B cell (primary cell): ENCODE data around the gene PAQR3. TPM values are rescaled to one million over a fixed set of nuclear protein-coding genes. Genes with fewer than 3 reads are reported as not detected.

ENCODE experiments used
- ATAC-seq: fragments of 200-7000 bp; cut with Tn5 transposase; one replicate; pipeline ENCODE4 v1.10.0; 2021; ENCODE audit warnings: low read depth, mild to moderate bottlenecking, moderate number of reproducible peaks, moderate library complexity
- CTCF ChIA-PET: fragments of 350-600 bp; sonication (Branson Sonifier 250); formaldehyde crosslinking; loops from one replicate; lab custom pipeline; 2021; ENCODE audit warnings: antibody characterized with exemption, inconsistent platforms; lab: Charles Lee
- POLR2A ChIA-PET: fragments of 350-600 bp; sonication (Branson Sonifier 250); formaldehyde crosslinking; loops from one replicate; lab custom pipeline; 2021; ENCODE audit warnings: antibody characterized with exemption; lab: Charles Lee
- DNase-seq: peaks from one replicate; pipeline ENCODE4 v3.0.0; 2013
- H2AFZ ChIP-seq: 2 replicates; pipeline ENCODE4 v1.6.1; 2012; ENCODE audit warnings: mild to moderate bottlenecking, low read depth, low read length; ENCODE audit not compliant: insufficient read depth, poor library complexity, severe bottlenecking
- H3K27ac ChIP-seq, 2 donors: 1 replicate in 1 of 2; 2 replicates in 1 of 2; pipeline ENCODE4 v1.5.1; 2012 to 2013; ENCODE audit warnings: low read length in 2 of 2, mild to moderate bottlenecking in 2 of 2, moderate library complexity in 1 of 2
- H3K27me3 ChIP-seq, 4 experiments: fragments of 200-600 bp in 1 of 4; sonication (generic) in 1 of 4; replicated peaks in 1 of 4; 1 replicate in 2 of 4; 2 replicates in 2 of 4; pipeline versions ENCODE4 v1.6.1 to v1.7.0; 2013 to 2016; ENCODE audit warnings: low read length in 3 of 4, mild to moderate bottlenecking in 2 of 4, mixed read lengths in 1 of 4, moderate library complexity in 1 of 4; ENCODE audit not compliant: insufficient read depth in 4 of 4, control insufficient read depth in 3 of 4; ENCODE audit errors: control extremely low read depth in 1 of 4
- H3K36me3 ChIP-seq, 2 experiments: replicated peaks in 1 of 2; 1 replicate in 1 of 2; 2 replicates in 1 of 2; pipeline versions ENCODE4 v1.6.1 to v1.7.1; 2013; ENCODE audit warnings: low read length in 1 of 2; ENCODE audit not compliant: insufficient read depth in 2 of 2, control insufficient read depth in 1 of 2; ENCODE audit errors: control extremely low read depth in 1 of 2, extremely low read depth in 1 of 2
- H3K4me1 ChIP-seq, 2 donors: fragments of 200-600 bp in 1 of 2; sonication (generic) in 1 of 2; 1 replicate in 1 of 2; 2 replicates in 1 of 2; pipeline versions ENCODE4 v1.5.1 to v1.6.1; 2013 to 2017; ENCODE audit warnings: low read length in 2 of 2; ENCODE audit not compliant: control insufficient read depth in 2 of 2, insufficient read depth in 2 of 2
- H3K4me2 ChIP-seq: replicated peaks from 2 replicates; pipeline ENCODE3; 2012; ENCODE audit warnings: mild to moderate bottlenecking, low read depth, low read length; ENCODE audit not compliant: poor library complexity, severe bottlenecking
- H3K4me3 ChIP-seq, 5 experiments: fragments of 200-600 bp in 1 of 5; sonication (generic) in 1 of 5; 1 replicate in 3 of 5; 2 replicates in 2 of 5; pipeline versions ENCODE4 v1.5.1 to v1.7.0; 2011 to 2016; ENCODE audit warnings: low read length in 4 of 5, mild to moderate bottlenecking in 4 of 5, low read depth in 2 of 5, control low read depth in 1 of 5, moderate library complexity in 1 of 5; ENCODE audit not compliant: insufficient read depth in 1 of 5; ENCODE audit errors: control extremely low read depth in 1 of 5, extremely low read depth in 1 of 5
- H3K79me2 ChIP-seq: fragments of 200-600 bp; sonication (generic); one replicate; pipeline ENCODE4 v1.6.0; 2016; ENCODE audit warnings: low read length; ENCODE audit not compliant: control insufficient read depth, insufficient read depth
- H3K9ac ChIP-seq: fragments of 200-600 bp; sonication (generic); 2 replicates; pipeline ENCODE4 v1.6.1; 2017; ENCODE audit warnings: mild to moderate bottlenecking, low read length, moderate library complexity
- H3K9me3 ChIP-seq, 3 donors: one replicate each; pipeline versions ENCODE4 v1.6.1 to v1.7.1; 2013; ENCODE audit warnings: low read length in 2 of 3; ENCODE audit not compliant: control insufficient read depth in 2 of 3, insufficient read depth in 1 of 3; ENCODE audit errors: control extremely low read depth in 1 of 3
- H4K20me1 ChIP-seq: 2 replicates; pipeline ENCODE4 v1.6.0; 2012; ENCODE audit warnings: mild to moderate bottlenecking, low read length; ENCODE audit not compliant: insufficient read depth, control insufficient read depth, poor library complexity, severe bottlenecking
- H3K27ac Mint-ChIP-seq: one replicate; pipeline ENCODE4 v1.8.0; 2021; ENCODE audit warnings: mixed read lengths
- H3K27me3 Mint-ChIP-seq: one replicate; pipeline ENCODE4 v1.8.0; 2021; ENCODE audit warnings: mixed read lengths
- H3K4me1 Mint-ChIP-seq: one replicate; pipeline ENCODE4 v1.8.0; 2021; ENCODE audit warnings: mixed read lengths
- H3K4me3 Mint-ChIP-seq: one replicate; pipeline ENCODE4 v1.8.0; 2021; ENCODE audit warnings: mixed read lengths
- H3K9me3 Mint-ChIP-seq: one replicate; pipeline ENCODE4 v1.8.0; 2022; ENCODE audit warnings: mixed read lengths; ENCODE audit not compliant: insufficient read depth
- EZH2 ChIP-seq: IDR thresholded peaks from 2 replicates; pipeline ENCODE4 v1.6.1; 2012; ENCODE audit warnings: borderline replicate concordance, low read depth, mild to moderate bottlenecking, moderate library complexity, low read length; ENCODE audit not compliant: insufficient read depth, poor library complexity, severe bottlenecking
- WGBS: methylation state at CpG from one replicate; pipeline ENCODE4 v1.1.5; 2013; ENCODE audit warnings: missing lambda C conversion rate; ENCODE audit not compliant: insufficient coverage; 5-methylcytosine and 5-hydroxymethylcytosine counted together
- intact Hi-C: fragments of 100-400 bp; cut with micrococcal nuclease; formaldehyde crosslinking; loops from one replicate; pipeline ENCODE4 v1.10.0; 2022
- polyA plus RNA-seq: library from polyadenylated mRNA; depleted of rRNA; stranded (reverse); fragments of >200 nt; gene quantifications from 2 replicates; pipeline ENCODE4 v1.2.3, GENCODE V29; 2012
- total RNA-seq, 2 donors: library from RNA; stranded (reverse); fragments of 120-200 nt in 1 of 2; gene quantifications; 1 replicate in 1 of 2; 2 replicates in 1 of 2; pipeline versions ENCODE4 v1.2.3 to v1.2.4, GENCODE V29; 2013 to 2022
- TF ChIP-seq, protein P1 (sequence below): fragments of 200-600 bp; IDR thresholded peaks from one replicate; pipeline ENCODE4 v1.8.0; 2022; ENCODE audit warnings: antibody characterized with exemption, mild to moderate bottlenecking

PAQR3 gene
- total and polyA plus RNA-seq, 2 donors (not counting 1 experiment from before 2014, with no cell fraction given): 5.3 to 12.6 TPM

DNA sequence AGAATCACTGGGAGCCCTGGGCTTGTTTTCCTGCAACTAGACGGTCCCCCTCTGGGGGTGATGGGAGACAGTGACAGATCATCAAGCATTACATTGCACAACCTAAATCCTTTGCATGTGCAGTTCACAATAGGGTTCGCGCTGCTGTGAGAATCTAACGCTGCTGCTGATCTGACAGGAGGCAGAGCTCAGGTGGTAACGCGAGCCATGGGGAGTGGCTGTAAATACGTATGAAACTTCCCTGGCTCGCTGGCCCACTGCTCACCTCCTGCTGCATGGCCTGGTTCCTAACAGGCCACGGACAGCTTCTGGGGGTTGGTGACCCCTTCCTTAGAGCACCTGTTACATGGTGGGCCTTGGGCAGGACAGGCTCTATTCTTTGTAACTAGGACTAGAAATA, 10.4 kb downstream of the PAQR3 start:
- H3K9ac ChIP-seq: no peak overlapping the region
- no peak overlapping the region for H3K4me3 ChIP-seq
- no peaks in the 10 kb centered on the region for H4K20me1 ChIP-seq
- 99% methylated on average over 8 of the region's 9 CpGs for WGBS
- no peaks in the 10 kb centered on the region for H3K79me2 ChIP-seq
- DNase-seq: no peak
- no peaks in the 10 kb centered on the region for H3K27me3 ChIP-seq
- no peaks in the 10 kb centered on the region for H3K9me3 ChIP-seq
- Mint-ChIP-seq H3K27me3 (no peaks in the 10 kb centered on the region), H3K9me3 (no peaks in the 10 kb centered on the region), H3K27ac (no peak overlapping the region), H3K4me1 (peaks cover 2% of the 10 kb centered on the region), H3K4me3 (no peak overlapping the region)
- H3K27ac ChIP-seq: no peak overlapping the region
- H3K36me3 ChIP-seq: peaks cover 4 to 30% of the 10 kb centered on the region in 2 experiments
- no peaks in the 10 kb centered on the region for H3K4me1 ChIP-seq
- TF ChIP-seq, protein P1, sequence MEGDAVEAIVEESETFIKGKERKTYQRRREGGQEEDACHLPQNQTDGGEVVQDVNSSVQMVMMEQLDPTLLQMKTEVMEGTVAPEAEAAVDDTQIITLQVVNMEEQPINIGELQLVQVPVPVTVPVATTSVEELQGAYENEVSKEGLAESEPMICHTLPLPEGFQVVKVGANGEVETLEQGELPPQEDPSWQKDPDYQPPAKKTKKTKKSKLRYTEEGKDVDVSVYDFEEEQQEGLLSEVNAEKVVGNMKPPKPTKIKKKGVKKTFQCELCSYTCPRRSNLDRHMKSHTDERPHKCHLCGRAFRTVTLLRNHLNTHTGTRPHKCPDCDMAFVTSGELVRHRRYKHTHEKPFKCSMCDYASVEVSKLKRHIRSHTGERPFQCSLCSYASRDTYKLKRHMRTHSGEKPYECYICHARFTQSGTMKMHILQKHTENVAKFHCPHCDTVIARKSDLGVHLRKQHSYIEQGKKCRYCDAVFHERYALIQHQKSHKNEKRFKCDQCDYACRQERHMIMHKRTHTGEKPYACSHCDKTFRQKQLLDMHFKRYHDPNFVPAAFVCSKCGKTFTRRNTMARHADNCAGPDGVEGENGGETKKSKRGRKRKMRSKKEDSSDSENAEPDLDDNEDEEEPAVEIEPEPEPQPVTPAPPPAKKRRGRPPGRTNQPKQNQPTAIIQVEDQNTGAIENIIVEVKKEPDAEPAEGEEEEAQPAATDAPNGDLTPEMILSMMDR: no peak
- no peak for TF ChIP-seq EZH2
- CTCF ChIA-PET: no interaction called here
- H2AFZ ChIP-seq: no peak overlapping the region
- ATAC-seq: no peak
- intact Hi-C loops: no loop called here
- POLR2A ChIA-PET: no interaction called here
- no peak overlapping the region for H3K4me2 ChIP-seq

DNA sequence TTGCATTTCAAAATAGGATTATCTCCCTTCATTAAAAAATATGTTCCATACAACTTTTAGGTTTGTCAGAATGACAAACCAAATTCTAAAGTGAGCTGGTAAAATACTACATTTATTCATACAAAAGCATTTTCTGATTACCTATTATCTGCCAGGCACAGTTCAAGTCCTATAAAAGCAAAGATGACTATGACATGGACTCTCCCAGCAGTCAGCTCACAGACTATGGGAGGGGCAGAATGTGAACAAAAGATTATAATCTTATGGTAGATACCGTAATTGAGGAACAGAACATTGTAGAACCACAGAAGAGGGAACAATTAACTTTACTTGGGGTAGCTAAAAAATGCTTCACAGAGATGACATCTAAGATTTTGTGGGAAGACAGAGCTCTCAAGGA, 12.4 kb downstream of the PAQR3 start:
- no peak for ATAC-seq

More for the DNA sequence above, 12.4 kb downstream of the PAQR3 start:
- Mint-ChIP-seq H3K4me1 (peaks cover 7% of the 10 kb centered on the region), H3K4me3 (no peak overlapping the region), H3K27me3 (no peaks in the 10 kb centered on the region), H3K27ac (no peak overlapping the region), H3K9me3 (no peaks in the 10 kb centered on the region)
- Histone ChIP-seq H3K4me2 (no peak overlapping the region), H3K27me3 (no peaks in the 10 kb centered on the region), H3K79me2 (no peaks in the 10 kb centered on the region), H3K36me3 (peaks cover 4 to 27% of the 10 kb centered on the region in 2 experiments), H2AFZ (no peak overlapping the region), H3K27ac (no peak overlapping the region), H3K9ac (no peak overlapping the region), H4K20me1 (no peaks in the 10 kb centered on the region), H3K9me3 (no peaks in the 10 kb centered on the region), H3K4me1 (no peaks in the 10 kb centered on the region), H3K4me3 (no peak overlapping the region)
- ChIA-PET POLR2A (no interaction called here), CTCF (interaction anchor here (1.3 kb wide), 1 partner anchor 11 kb away, joined by 3 read pairs; no protein-coding TSS in a partner anchor)
- no peak for DNase-seq
- intact Hi-C loops: no loop called here
- WGBS: 71% methylated on average over 1 of the region's 1 CpG
- TF ChIP-seq, protein P1: no peak
- TF ChIP-seq EZH2: no peak
